HEK293 (cell line): ENCODE results near the gene DNAI1.

Source experiments
- CTCF ChIA-PET: fragments of 350-600 bp; formaldehyde crosslinking; extraction: SDS; loops from one replicate; lab custom pipeline; 2021; ENCODE audit warnings: antibody characterized with exemption; lab: Yijun Ruan, JAX
- POLR2A ChIA-PET: fragments of 300-600 bp; formaldehyde crosslinking; extraction: SDS; loops from one replicate; lab custom pipeline; 2020; ENCODE audit warnings: antibody characterized with exemption, inconsistent platforms; lab: Yijun Ruan, JAX
- H3K27ac ChIP-seq: fragments of 200-500 bp; sonication (Bioruptor generic); 2 replicates; pipeline ENCODE4 v1.5.1; 2014; ENCODE audit warnings: low read depth, low read length, control low read depth, inconsistent platforms; ENCODE audit errors: extremely low read depth
- H3K36me3 ChIP-seq, 2 experiments: fragments of 200-500 bp in 1 of 2; sonication (Bioruptor generic) in 1 of 2; 1 replicate in 1 of 2; 2 replicates in 1 of 2; pipeline ENCODE4 v1.5.1; 2014 to 2017; ENCODE audit warnings: inconsistent platforms in 2 of 2, low read length in 2 of 2; ENCODE audit not compliant: control insufficient read depth in 2 of 2, insufficient read depth in 1 of 2
- H3K4me1 ChIP-seq: fragments of 200-500 bp; sonication (Bioruptor generic); 2 replicates; pipeline ENCODE4 v1.5.1; 2014; ENCODE audit warnings: mild to moderate bottlenecking, low read length, inconsistent platforms; ENCODE audit not compliant: control insufficient read depth, insufficient read depth
- H3K4me3 ChIP-seq: 2 replicates; pipeline ENCODE4 v1.5.1; 2011; ENCODE audit warnings: low read depth, mild to moderate bottlenecking, control low read depth, low read length, moderate library complexity
- H3K9me3 ChIP-seq: fragments of 200-500 bp; sonication (Bioruptor generic); 2 replicates; pipeline ENCODE4 v1.5.1; 2014; ENCODE audit warnings: low read depth, low read length, inconsistent platforms; ENCODE audit not compliant: control insufficient read depth, insufficient read depth
- KLF10 ChIP-seq: fragments of 450-650 bp; IDR thresholded peaks from 2 replicates; pipeline ENCODE4 v1.5.1; 2018; ENCODE audit warnings: missing biosample characterization, mild to moderate bottlenecking, missing genetic modification characterization
- KLF7 ChIP-seq: fragments of 450-650 bp; formaldehyde crosslinking; IDR thresholded peaks from 2 replicates; pipeline ENCODE4 v1.5.1; 2016; ENCODE audit warnings: missing biosample characterization, missing genetic modification characterization, borderline replicate concordance
- TCF7L2 ChIP-seq: IDR thresholded peaks from 2 replicates; pipeline ENCODE4 v1.6.1; 2011; ENCODE audit warnings: low read depth, mild to moderate bottlenecking, inconsistent platforms, low read length, moderate library complexity, borderline replicate concordance
- ZBTB21 ChIP-seq: fragments of 450-650 bp; formaldehyde crosslinking; IDR thresholded peaks from 2 replicates; pipeline ENCODE4 v1.5.1; 2017; ENCODE audit warnings: missing biosample characterization, missing genetic modification characterization
- ZBTB48 ChIP-seq: fragments of 450-650 bp; formaldehyde crosslinking; IDR thresholded peaks from 2 replicates; pipeline ENCODE4 v1.5.1; 2016; ENCODE audit warnings: missing biosample characterization, missing genetic modification characterization
- ZFP37 ChIP-seq: fragments of 450-650 bp; formaldehyde crosslinking; IDR thresholded peaks from 2 replicates; pipeline ENCODE4 v1.5.1; 2016; ENCODE audit warnings: missing biosample characterization, missing genetic modification characterization
- ZNF114 ChIP-seq: fragments of 450-650 bp; formaldehyde crosslinking; IDR thresholded peaks from 2 replicates; pipeline ENCODE4 v1.5.0; 2017; ENCODE audit warnings: missing biosample characterization, missing genetic modification characterization
- ZNF133 ChIP-seq: fragments of 450-650 bp; formaldehyde crosslinking; IDR thresholded peaks from 2 replicates; pipeline ENCODE4 v1.5.1; 2016; ENCODE audit warnings: missing biosample characterization, missing genetic modification characterization
- ZNF19 ChIP-seq: fragments of 450-650 bp; formaldehyde crosslinking; IDR thresholded peaks from 2 replicates; pipeline ENCODE4; 2016; ENCODE audit warnings: missing biosample characterization, missing genetic modification characterization, low read depth
- ZNF324 ChIP-seq: fragments of 450-650 bp; formaldehyde crosslinking; IDR thresholded peaks from 2 replicates; pipeline ENCODE4 v1.5.1; 2016; ENCODE audit warnings: missing biosample characterization, missing genetic modification characterization
- ZNF404 ChIP-seq: fragments of 450-650 bp; formaldehyde crosslinking; IDR thresholded peaks from 2 replicates; pipeline ENCODE4 v1.5.1; 2017; ENCODE audit warnings: missing biosample characterization, missing genetic modification characterization
- ZNF473 ChIP-seq: fragments of 450-650 bp; formaldehyde crosslinking; IDR thresholded peaks from 2 replicates; pipeline ENCODE4 v1.5.1; 2017; ENCODE audit warnings: missing biosample characterization, missing genetic modification characterization
- ZNF571 ChIP-seq: fragments of 450-650 bp; formaldehyde crosslinking; IDR thresholded peaks from 2 replicates; pipeline ENCODE4 v1.5.0; 2017; ENCODE audit warnings: missing biosample characterization, missing genetic modification characterization
- ZNF596 ChIP-seq: fragments of 450-650 bp; IDR thresholded peaks from 2 replicates; pipeline ENCODE4 v1.5.0; 2018; ENCODE audit warnings: missing biosample characterization, mild to moderate bottlenecking, missing genetic modification characterization, moderate library complexity
- ZNF621 ChIP-seq: fragments of 450-650 bp; formaldehyde crosslinking; IDR thresholded peaks from 2 replicates; pipeline ENCODE4 v1.5.1; 2017; ENCODE audit warnings: missing biosample characterization, missing genetic modification characterization
- ZSCAN16 ChIP-seq: fragments of 450-650 bp; formaldehyde crosslinking; IDR thresholded peaks from 2 replicates; pipeline ENCODE4 v1.5.1; 2016; ENCODE audit warnings: missing biosample characterization, missing genetic modification characterization
- TF ChIP-seq, protein P1 (sequence below): fragments of 450-650 bp; formaldehyde crosslinking; IDR thresholded peaks from 2 replicates; pipeline ENCODE4 v1.5.1; 2016; ENCODE audit warnings: missing biosample characterization, missing genetic modification characterization
- TF ChIP-seq, protein P2 (sequence below): fragments of 450-650 bp; formaldehyde crosslinking; IDR thresholded peaks from 2 replicates; pipeline ENCODE4 v1.5.1; 2016; ENCODE audit warnings: missing biosample characterization, missing genetic modification characterization
- TF ChIP-seq, protein P3 (sequence below): fragments of 450-650 bp; formaldehyde crosslinking; IDR thresholded peaks from 2 replicates; pipeline ENCODE4 v1.5.1; 2016; ENCODE audit warnings: missing biosample characterization, missing genetic modification characterization
- TF ChIP-seq, protein P4 (sequence below): sonication (generic); formaldehyde crosslinking; IDR thresholded peaks from 2 replicates; pipeline ENCODE4 v1.8.1; 2022; ENCODE audit warnings: mild to moderate bottlenecking, moderate library complexity, missing genetic modification reagents

DNAI1 gene

DNA sequence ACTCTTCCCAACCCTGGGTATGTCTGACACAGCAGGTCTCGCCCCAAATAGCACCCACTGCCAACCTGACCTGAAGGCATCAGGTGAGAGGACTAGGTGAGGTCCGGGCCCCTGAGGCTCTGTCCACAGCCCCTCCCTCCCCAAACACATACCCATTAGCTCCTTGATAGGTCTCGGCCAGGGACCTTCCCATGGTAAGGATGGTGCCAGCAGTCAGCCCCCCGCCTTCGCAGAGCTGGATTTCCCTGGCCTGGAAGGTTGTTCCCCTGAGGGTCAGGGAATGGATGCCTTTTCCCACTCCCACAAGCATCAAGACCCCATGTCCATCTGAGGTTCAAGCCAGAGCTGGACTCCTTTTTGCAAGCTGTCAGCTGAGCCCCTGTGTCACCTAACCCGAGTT is 61.5 kb downstream of the DNAI1 start:
- H3K4me3 ChIP-seq: no peak overlapping the region
- ChIA-PET POLR2A (interaction anchor here (1.1 kb wide), 1 partner anchor 38 kb away, joined by 3 read pairs; no protein-coding TSS in a partner anchor), CTCF (interaction anchor here (0.7 to 2.6 kb wide), 10 partner anchors 9 to 114 kb away, joined by 3 to 12 read pairs (median 4); no protein-coding TSS in a partner anchor)
- no peaks in the 10 kb centered on the region for H3K36me3 ChIP-seq
- H3K9me3 ChIP-seq: no peaks in the 10 kb centered on the region
- H3K27ac ChIP-seq: no peak overlapping the region
- TF ChIP-seq TCF7L2: no peak
- TF ChIP-seq ZNF404 (tag by site-specific recombination): no peak
- no peak for TF ChIP-seq ZSCAN16 (tag by site-specific recombination)
- TF ChIP-seq ZFP37 (tag by site-specific recombination): no peak
- TF ChIP-seq ZNF596 (tag by site-specific recombination): no peak
- TF ChIP-seq, protein P1, sequence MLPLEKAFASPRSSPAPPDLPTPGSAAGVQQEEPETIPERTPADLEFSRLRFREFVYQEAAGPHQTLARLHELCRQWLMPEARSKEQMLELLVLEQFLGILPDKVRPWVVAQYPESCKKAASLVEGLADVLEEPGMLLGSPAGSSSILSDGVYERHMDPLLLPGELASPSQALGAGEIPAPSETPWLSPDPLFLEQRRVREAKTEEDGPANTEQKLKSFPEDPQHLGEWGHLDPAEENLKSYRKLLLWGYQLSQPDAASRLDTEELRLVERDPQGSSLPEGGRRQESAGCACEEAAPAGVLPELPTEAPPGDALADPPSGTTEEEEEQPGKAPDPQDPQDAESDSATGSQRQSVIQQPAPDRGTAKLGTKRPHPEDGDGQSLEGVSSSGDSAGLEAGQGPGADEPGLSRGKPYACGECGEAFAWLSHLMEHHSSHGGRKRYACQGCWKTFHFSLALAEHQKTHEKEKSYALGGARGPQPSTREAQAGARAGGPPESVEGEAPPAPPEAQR (tag by site-specific recombination): no peak
- TF ChIP-seq, protein P2, sequence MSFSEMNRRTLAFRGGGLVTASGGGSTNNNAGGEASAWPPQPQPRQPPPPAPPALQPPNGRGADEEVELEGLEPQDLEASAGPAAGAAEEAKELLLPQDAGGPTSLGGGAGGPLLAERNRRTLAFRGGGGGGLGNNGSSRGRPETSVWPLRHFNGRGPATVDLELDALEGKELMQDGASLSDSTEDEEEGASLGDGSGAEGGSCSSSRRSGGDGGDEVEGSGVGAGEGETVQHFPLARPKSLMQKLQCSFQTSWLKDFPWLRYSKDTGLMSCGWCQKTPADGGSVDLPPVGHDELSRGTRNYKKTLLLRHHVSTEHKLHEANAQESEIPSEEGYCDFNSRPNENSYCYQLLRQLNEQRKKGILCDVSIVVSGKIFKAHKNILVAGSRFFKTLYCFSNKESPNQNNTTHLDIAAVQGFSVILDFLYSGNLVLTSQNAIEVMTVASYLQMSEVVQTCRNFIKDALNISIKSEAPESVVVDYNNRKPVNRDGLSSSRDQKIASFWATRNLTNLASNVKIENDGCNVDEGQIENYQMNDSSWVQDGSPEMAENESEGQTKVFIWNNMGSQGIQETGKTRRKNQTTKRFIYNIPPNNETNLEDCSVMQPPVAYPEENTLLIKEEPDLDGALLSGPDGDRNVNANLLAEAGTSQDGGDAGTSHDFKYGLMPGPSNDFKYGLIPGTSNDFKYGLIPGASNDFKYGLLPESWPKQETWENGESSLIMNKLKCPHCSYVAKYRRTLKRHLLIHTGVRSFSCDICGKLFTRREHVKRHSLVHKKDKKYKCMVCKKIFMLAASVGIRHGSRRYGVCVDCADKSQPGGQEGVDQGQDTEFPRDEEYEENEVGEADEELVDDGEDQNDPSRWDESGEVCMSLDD: no peak
- no peak for TF ChIP-seq ZNF114
- no peaks in the 10 kb centered on the region for H3K4me1 ChIP-seq

DNA sequence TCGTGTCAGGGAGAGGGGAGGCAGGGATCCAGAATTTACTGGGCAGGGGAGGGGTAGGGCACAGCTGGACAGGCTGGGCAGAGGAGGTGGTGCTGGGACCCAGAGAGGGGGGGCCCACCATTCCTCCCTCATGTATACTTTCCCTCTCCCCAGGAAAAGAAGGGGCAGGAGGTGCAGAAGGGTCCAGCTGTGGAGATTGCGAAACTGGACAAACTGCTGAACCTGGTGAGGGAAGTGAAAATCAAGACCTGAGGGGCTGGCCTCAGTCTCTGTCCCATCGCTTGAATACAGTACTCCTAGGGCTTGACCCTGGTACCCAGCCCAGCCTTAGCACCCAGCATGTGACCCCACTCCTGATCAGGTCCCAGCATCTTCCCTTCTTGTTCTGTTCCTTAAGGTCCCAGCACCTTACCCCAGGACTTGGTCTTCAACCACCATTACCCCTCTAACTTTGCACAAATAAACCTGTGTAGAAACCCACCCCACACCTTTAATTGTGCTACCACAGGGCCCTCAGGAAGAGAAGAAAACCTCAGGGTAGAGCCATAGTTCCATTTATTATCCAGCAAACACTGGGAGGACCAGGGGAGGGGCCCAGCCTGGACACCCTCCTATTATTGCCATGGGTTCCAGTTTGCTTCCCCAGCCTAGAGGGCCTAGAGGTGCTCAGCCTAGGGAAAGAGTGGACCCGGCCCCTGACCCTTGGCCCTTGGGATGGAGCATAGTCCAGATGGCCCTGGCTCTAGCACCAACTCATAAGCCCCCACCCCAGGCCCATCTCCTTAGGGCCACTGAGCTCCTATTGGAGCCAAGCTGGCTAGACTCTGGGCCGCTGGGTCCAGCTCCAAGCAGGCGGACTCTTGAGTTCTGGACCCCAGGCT is 62.1 kb downstream of the DNAI1 start:
- CTCF ChIA-PET: interaction anchor here (0.7 to 1.7 kb wide), 7 partner anchors 20 to 71 kb away, joined by 3 to 6 read pairs (median 4); no protein-coding TSS in a partner anchor
- H3K4me3 ChIP-seq: no peak overlapping the region
- no peak for TF ChIP-seq KLF7
- no peak for TF ChIP-seq ZBTB48 (tag by site-specific recombination)
- no peak for TF ChIP-seq ZNF133 (tag by site-specific recombination)
- TF ChIP-seq ZNF324 (tag by site-specific recombination): no peak
- TF ChIP-seq, all 188 proteins: peak for 0
- no peak overlapping the region for H3K27ac ChIP-seq
- no peaks in the 10 kb centered on the region for H3K36me3 ChIP-seq
- POLR2A ChIA-PET: interaction anchor here (1.1 kb wide), 1 partner anchor 38 kb away, joined by 3 read pairs; no protein-coding TSS in a partner anchor
- no peaks in the 10 kb centered on the region for H3K9me3 ChIP-seq
- no peaks in the 10 kb centered on the region for H3K4me1 ChIP-seq

DNA sequence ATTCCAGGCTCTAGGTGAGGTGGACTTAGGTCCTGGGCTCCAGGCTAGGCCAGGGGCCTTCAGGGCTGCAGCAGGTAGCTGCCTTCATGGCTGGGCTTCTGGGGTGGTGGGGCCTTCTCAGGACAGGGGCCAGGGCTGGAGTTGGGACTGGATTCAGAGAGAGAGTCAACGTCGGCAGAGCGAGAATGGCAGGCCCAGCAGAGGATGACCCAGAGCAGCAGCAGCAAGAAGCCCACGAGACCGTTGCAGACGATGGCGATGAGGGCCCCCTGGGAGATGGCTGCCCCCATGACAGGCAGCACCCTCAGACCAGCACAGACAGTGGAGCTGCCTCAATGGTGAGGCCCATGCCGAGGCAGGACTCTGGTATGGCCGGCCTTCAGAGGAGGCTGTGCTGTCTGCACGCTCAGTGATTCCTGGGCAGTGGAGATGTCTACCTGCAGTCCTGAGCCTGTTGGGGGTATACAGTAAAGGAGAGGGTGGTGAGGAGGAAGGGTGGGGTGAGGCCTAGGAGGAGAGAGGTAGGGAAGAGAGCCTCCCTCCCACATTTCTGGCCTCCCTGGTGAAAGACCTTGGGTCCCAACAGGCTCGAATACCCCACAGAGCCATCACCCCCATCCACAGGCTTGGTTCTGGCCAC is 62.9 kb downstream of the DNAI1 start:
- H3K4me1 ChIP-seq: no peaks in the 10 kb centered on the region
- H3K4me3 ChIP-seq: no peak overlapping the region
- H3K9me3 ChIP-seq: no peaks in the 10 kb centered on the region
- ChIA-PET POLR2A (no interaction called here), CTCF (interaction anchor here (1.0 to 1.7 kb wide), 3 partner anchors 21 to 70 kb away, joined by 4 to 5 read pairs (median 4); no protein-coding TSS in a partner anchor)
- H3K27ac ChIP-seq: no peak overlapping the region
- H3K36me3 ChIP-seq: no peaks in the 10 kb centered on the region
- TF ChIP-seq ZNF571 (tag by site-specific recombination) (no peak), ZNF324 (tag by site-specific recombination) (no peak), ZNF473 (tag by site-specific recombination) (no peak), KLF10 (tag by site-specific recombination) (no peak), ZBTB21 (no peak), ZNF19 (tag by site-specific recombination) (no peak), ZNF621 (tag by site-specific recombination) (no peak)
- TF ChIP-seq, protein P3, sequence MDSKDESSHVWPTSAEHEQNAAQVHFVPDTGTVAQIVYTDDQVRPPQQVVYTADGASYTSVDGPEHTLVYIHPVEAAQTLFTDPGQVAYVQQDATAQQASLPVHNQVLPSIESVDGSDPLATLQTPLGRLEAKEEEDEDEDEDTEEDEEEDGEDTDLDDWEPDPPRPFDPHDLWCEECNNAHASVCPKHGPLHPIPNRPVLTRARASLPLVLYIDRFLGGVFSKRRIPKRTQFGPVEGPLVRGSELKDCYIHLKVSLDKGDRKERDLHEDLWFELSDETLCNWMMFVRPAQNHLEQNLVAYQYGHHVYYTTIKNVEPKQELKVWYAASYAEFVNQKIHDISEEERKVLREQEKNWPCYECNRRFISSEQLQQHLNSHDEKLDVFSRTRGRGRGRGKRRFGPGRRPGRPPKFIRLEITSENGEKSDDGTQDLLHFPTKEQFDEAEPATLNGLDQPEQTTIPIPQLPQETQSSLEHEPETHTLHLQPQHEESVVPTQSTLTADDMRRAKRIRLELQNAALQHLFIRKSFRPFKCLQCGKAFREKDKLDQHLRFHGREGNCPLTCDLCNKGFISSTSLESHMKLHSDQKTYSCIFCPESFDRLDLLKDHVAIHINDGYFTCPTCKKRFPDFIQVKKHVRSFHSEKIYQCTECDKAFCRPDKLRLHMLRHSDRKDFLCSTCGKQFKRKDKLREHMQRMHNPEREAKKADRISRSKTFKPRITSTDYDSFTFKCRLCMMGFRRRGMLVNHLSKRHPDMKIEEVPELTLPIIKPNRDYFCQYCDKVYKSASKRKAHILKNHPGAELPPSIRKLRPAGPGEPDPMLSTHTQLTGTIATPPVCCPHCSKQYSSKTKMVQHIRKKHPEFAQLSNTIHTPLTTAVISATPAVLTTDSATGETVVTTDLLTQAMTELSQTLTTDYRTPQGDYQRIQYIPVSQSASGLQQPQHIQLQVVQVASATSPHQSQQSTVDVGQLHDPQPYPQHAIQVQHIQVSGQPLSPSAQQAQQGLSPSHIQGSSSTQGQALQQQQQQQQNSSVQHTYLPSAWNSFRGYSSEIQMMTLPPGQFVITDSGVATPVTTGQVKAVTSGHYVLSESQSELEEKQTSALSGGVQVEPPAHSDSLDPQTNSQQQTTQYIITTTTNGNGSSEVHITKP (tag by site-specific recombination): no peak
- TF ChIP-seq, protein P4, sequence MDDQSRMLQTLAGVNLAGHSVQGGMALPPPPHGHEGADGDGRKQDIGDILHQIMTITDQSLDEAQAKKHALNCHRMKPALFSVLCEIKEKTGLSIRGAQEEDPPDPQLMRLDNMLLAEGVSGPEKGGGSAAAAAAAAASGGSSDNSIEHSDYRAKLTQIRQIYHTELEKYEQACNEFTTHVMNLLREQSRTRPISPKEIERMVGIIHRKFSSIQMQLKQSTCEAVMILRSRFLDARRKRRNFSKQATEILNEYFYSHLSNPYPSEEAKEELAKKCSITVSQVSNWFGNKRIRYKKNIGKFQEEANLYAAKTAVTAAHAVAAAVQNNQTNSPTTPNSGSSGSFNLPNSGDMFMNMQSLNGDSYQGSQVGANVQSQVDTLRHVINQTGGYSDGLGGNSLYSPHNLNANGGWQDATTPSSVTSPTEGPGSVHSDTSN (CRISPR knock-in tag): no peak
